SK-N-SH (cell line): Measurements from ENCODE around the gene RAB7A. TPM values are rescaled to one million over a fixed set of nuclear protein-coding genes. Genes with fewer than 3 reads are reported as not detected.

Experiments
- CTCF ChIA-PET: fragments of 300-600, 350-600 bp; formaldehyde crosslinking; extraction: SDS; loops from one replicate; lab custom pipeline; 2021; lab: Yijun Ruan, JAX
- POLR2A ChIA-PET: fragments of 350-600 bp; sonication (Branson Sonifier 250); formaldehyde crosslinking; extraction: SDS; loops from one replicate; lab custom pipeline; 2020; ENCODE audit warnings: antibody characterized with exemption, inconsistent platforms; lab: Yijun Ruan, JAX
- DNase-seq: peaks from one replicate; pipeline ENCODE4 v3.0.0; 2012
- H2AFZ ChIP-seq: fragments of 200-600 bp; sonication (generic); 2 replicates; pipeline ENCODE4 v1.8.1; 2016; ENCODE audit warnings: antibody characterized with exemption, mild to moderate bottlenecking, low read depth
- H3F3A ChIP-seq: fragments of 200-600 bp; sonication (generic); replicated peaks from 2 replicates; pipeline ENCODE3; 2016; ENCODE audit warnings: antibody characterized with exemption, mild to moderate bottlenecking; ENCODE audit not compliant: insufficient read depth
- H3K27ac ChIP-seq, 2 experiments: fragments of 200-500 bp in 1 of 2; fragments of 200-600 bp in 1 of 2; sonication (Bioruptor generic) in 1 of 2; sonication (generic), shearing (Covaris generic) in 1 of 2; 2 replicates each; pipeline versions ENCODE4 v1.5.1 to v1.6.1; 2014 to 2016; ENCODE audit warnings: low read depth in 2 of 2, inconsistent platforms in 1 of 2, low read length in 1 of 2, mild to moderate bottlenecking in 1 of 2, mixed read lengths in 1 of 2
- H3K27me3 ChIP-seq: fragments of 200-600 bp; sonication (generic), shearing (Covaris generic); 2 replicates; pipeline ENCODE4 v1.6.1; 2016; ENCODE audit warnings: mixed run types; ENCODE audit not compliant: insufficient read depth
- H3K36me3 ChIP-seq, 2 experiments: fragments of 200-500 bp in 1 of 2; fragments of 200-600 bp in 1 of 2; sonication (Bioruptor generic) in 1 of 2; sonication (generic) in 1 of 2; replicated peaks in 1 of 2; 2 replicates each; pipeline versions ENCODE3 to v1.5.1; 2014 to 2016; ENCODE audit warnings: low read length in 1 of 2, mild to moderate bottlenecking in 1 of 2; ENCODE audit not compliant: insufficient read depth in 2 of 2, control insufficient read depth in 1 of 2
- H3K4me1 ChIP-seq, 2 experiments: fragments of 200-500 bp in 1 of 2; fragments of 200-600 bp in 1 of 2; sonication (Bioruptor generic) in 1 of 2; sonication (generic), shearing (Covaris generic) in 1 of 2; 2 replicates each; pipeline versions ENCODE4 v1.5.1 to v1.6.1; 2014 to 2016; ENCODE audit warnings: low read depth in 1 of 2, low read length in 1 of 2, mixed run types in 1 of 2; ENCODE audit not compliant: insufficient read depth in 2 of 2, control insufficient read depth in 1 of 2
- H3K4me2 ChIP-seq: fragments of 200-600 bp; sonication (generic), shearing (Covaris generic); 2 replicates; pipeline ENCODE4 v1.6.1; 2017; ENCODE audit warnings: mixed run types
- H3K4me3 ChIP-seq, 2 experiments: fragments of 200-500 bp in 1 of 2; fragments of 200-600 bp in 1 of 2; sonication (Bioruptor generic) in 1 of 2; sonication (generic), shearing (Covaris generic) in 1 of 2; 2 replicates each; pipeline versions ENCODE4 v1.5.1 to v1.8.1; 2014 to 2016; ENCODE audit warnings: low read depth in 2 of 2, inconsistent platforms in 1 of 2, low read length in 1 of 2, mild to moderate bottlenecking in 1 of 2, mixed read lengths in 1 of 2, moderate library complexity in 1 of 2
- H3K79me2 ChIP-seq: fragments of 200-600 bp; sonication (generic); 2 replicates; pipeline ENCODE4 v1.8.1; 2017; ENCODE audit warnings: mild to moderate bottlenecking; ENCODE audit not compliant: insufficient read depth
- H3K9ac ChIP-seq: fragments of 200-600 bp; sonication (generic); 2 replicates; pipeline ENCODE4 v1.6.1; 2017; ENCODE audit warnings: mixed run types
- H3K9me2 ChIP-seq: fragments of 200-600 bp; sonication (generic); 2 replicates; pipeline ENCODE4 v1.6.1; 2017; ENCODE audit warnings: mixed run types
- H3K9me3 ChIP-seq: fragments of 200-600 bp; sonication (generic); 2 replicates; pipeline ENCODE4 v1.6.1; 2017; ENCODE audit warnings: mixed run types, mild to moderate bottlenecking, moderate library complexity
- H4K20me1 ChIP-seq: fragments of 200-600 bp; sonication (generic); 2 replicates; pipeline ENCODE4 v1.6.1; 2017; ENCODE audit warnings: mild to moderate bottlenecking, mixed run types; ENCODE audit not compliant: insufficient read depth
- CHD2 ChIP-seq: fragments of 150-350 bp; IDR thresholded peaks from 2 replicates; pipeline ENCODE4 v1.6.1; 2018; ENCODE audit warnings: low read length; ENCODE audit not compliant: partially characterized antibody
- ELF1 ChIP-seq: IDR thresholded peaks from 2 replicates; pipeline ENCODE4 v1.4.0; 2012
- EP300 ChIP-seq, 2 experiments: IDR thresholded peaks; 2 replicates each; pipeline versions ENCODE4 v1.4.0 to v1.6.1; 2012; ENCODE audit warnings: borderline replicate concordance in 1 of 2, low read depth in 1 of 2, low read length in 1 of 2
- EZH2phosphoT487 ChIP-seq: fragments of 200-600 bp; sonication (generic); IDR thresholded peaks from 2 replicates; pipeline ENCODE4 v1.6.1; 2017; ENCODE audit warnings: low read depth, mixed run types, mild to moderate bottlenecking, antibody characterized with exemption, moderate library complexity, borderline replicate concordance
- FOSL2 ChIP-seq: IDR thresholded peaks from 2 replicates; pipeline ENCODE4 v1.4.0; 2012; ENCODE audit warnings: low read depth, mild to moderate bottlenecking, moderate library complexity, borderline replicate concordance
- GATA2 ChIP-seq: sonication (generic); formaldehyde crosslinking; IDR thresholded peaks from 2 replicates; pipeline ENCODE4 v1.5.0; 2020; ENCODE audit warnings: mild to moderate bottlenecking, missing genetic modification reagents
- JUND ChIP-seq: IDR thresholded peaks from 2 replicates; pipeline ENCODE4 v1.4.0; 2012
- MEF2A ChIP-seq: IDR thresholded peaks from 2 replicates; pipeline ENCODE4 v1.4.0; 2012; ENCODE audit warnings: low read depth, borderline replicate concordance
- NFIC ChIP-seq: IDR thresholded peaks from 2 replicates; pipeline ENCODE4 v1.4.0; 2012; ENCODE audit warnings: borderline replicate concordance
- NRF1 ChIP-seq: IDR thresholded peaks from 2 replicates; pipeline ENCODE4 v1.6.1; 2012; ENCODE audit warnings: low read depth, mild to moderate bottlenecking, low read length
- POLR2AphosphoS5 ChIP-seq: IDR thresholded peaks from 2 replicates; pipeline ENCODE4 v1.6.1; 2012; ENCODE audit warnings: low read depth, low read length
- SMC3 ChIP-seq: IDR thresholded peaks from 2 replicates; pipeline ENCODE4 v1.6.1; 2012; ENCODE audit warnings: low read depth, low read length, improper control_type of control experiment
- TAF1 ChIP-seq: IDR thresholded peaks from 2 replicates; pipeline ENCODE4 v1.6.1; 2012; ENCODE audit warnings: low read depth, mild to moderate bottlenecking, low read length, moderate library complexity, borderline replicate concordance
- TCF12 ChIP-seq: IDR thresholded peaks from 2 replicates; pipeline ENCODE4 v1.4.0; 2012
- TEAD4 ChIP-seq: IDR thresholded peaks from 2 replicates; pipeline ENCODE4 v1.4.0; 2012; ENCODE audit warnings: mild to moderate bottlenecking, borderline replicate concordance; ENCODE audit not compliant: insufficient read depth
- WGBS: methylation state at CpG from one replicate; pipeline ENCODE4 v1.1.6; 2017; ENCODE audit warnings: low lambda C conversion rate; 5-methylcytosine and 5-hydroxymethylcytosine counted together
- polyA plus RNA-seq, 3 experiments: library from polyadenylated mRNA; depleted of rRNA; stranded (reverse); fragments of >200 nt; gene quantifications; 2 replicates each; pipeline ENCODE4 v1.2.3, GENCODE V29; 2012
- TF ChIP-seq, protein P1 (sequence below): fragments of 200-600 bp; sonication (generic); IDR thresholded peaks from 2 replicates; pipeline ENCODE4 v1.6.1; 2017; ENCODE audit warnings: antibody characterized with exemption, mild to moderate bottlenecking, moderate library complexity
- TF ChIP-seq, protein P2 (sequence below): IDR thresholded peaks from 2 replicates; pipeline ENCODE4 v1.4.0; 2012; ENCODE audit warnings: low read depth, borderline replicate concordance
- TF ChIP-seq, protein P3 (sequence below): fragments of 150-350 bp; IDR thresholded peaks from 2 replicates; pipeline ENCODE4 v1.6.1; 2017; ENCODE audit warnings: antibody characterized with exemption, low read length, low read depth, borderline replicate concordance
- TF ChIP-seq, protein P4 (sequence below): IDR thresholded peaks from 2 replicates; pipeline ENCODE4 v1.4.0; 2012; ENCODE audit warnings: low read depth, borderline replicate concordance
- TF ChIP-seq, protein P5 (sequence below): IDR thresholded peaks from 2 replicates; pipeline ENCODE4 v1.6.1; 2012; ENCODE audit warnings: mild to moderate bottlenecking, low read depth, low read length, moderate library complexity

Gene RAB7A
- polyA plus RNA-seq, 1 of the 3 experiments (the other 2 are of a cell fraction): 271 TPM

DNA sequence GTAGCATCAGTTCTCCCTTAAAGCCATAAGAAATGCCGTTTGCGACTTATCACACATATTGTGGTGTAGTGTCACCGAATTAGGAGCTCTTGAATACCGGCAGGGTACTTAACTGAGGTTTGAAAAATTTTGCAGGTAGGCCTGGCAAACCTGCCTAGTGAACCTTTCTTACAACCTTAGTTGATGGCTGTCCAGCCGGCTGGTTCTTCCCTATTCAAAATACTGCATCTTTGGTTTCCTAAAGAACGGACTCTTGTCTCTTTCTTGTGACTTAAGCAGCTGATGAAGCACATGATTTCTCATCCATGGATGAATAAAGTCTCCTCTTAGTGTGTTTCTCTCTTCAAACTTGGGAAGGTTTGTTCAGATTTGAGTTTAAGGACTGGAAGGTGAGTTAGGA is 1.5 kb downstream of the RAB7A start:
- peaks cover 5 to 9% of the 10 kb centered on the region in 2 experiments for H3K4me1 ChIP-seq
- H3F3A ChIP-seq: peaks cover 8% of the 10 kb centered on the region
- H3K9me3 ChIP-seq: no peaks in the 10 kb centered on the region
- no peak overlapping the region for H2AFZ ChIP-seq
- H3K4me3 ChIP-seq: peak overlapping the region; percentile 95 to 97
- no peaks in the 10 kb centered on the region for H3K27me3 ChIP-seq
- peaks cover 73% of the 10 kb centered on the region for H3K79me2 ChIP-seq
- no peak for DNase-seq
- peak overlapping the region; percentile 90 for H3K4me2 ChIP-seq
- ChIA-PET POLR2A (interaction anchor here (0.6 kb wide), 1 partner anchor 46 kb away, joined by 3 read pairs; no protein-coding TSS in a partner anchor), CTCF (interaction anchor here (0.6 to 4.1 kb wide), 5 partner anchors 46 to 243 kb away, joined by 3 to 32 read pairs (median 4); no protein-coding TSS in a partner anchor)
- no peaks in the 10 kb centered on the region for H3K36me3 ChIP-seq
- H4K20me1 ChIP-seq: peaks cover 62% of the 10 kb centered on the region
- H3K9me2 ChIP-seq: no peaks in the 10 kb centered on the region
- no peak for TF ChIP-seq NRF1
- no peak for TF ChIP-seq TCF12
- no peak for TF ChIP-seq JUND
- TF ChIP-seq, protein P1, sequence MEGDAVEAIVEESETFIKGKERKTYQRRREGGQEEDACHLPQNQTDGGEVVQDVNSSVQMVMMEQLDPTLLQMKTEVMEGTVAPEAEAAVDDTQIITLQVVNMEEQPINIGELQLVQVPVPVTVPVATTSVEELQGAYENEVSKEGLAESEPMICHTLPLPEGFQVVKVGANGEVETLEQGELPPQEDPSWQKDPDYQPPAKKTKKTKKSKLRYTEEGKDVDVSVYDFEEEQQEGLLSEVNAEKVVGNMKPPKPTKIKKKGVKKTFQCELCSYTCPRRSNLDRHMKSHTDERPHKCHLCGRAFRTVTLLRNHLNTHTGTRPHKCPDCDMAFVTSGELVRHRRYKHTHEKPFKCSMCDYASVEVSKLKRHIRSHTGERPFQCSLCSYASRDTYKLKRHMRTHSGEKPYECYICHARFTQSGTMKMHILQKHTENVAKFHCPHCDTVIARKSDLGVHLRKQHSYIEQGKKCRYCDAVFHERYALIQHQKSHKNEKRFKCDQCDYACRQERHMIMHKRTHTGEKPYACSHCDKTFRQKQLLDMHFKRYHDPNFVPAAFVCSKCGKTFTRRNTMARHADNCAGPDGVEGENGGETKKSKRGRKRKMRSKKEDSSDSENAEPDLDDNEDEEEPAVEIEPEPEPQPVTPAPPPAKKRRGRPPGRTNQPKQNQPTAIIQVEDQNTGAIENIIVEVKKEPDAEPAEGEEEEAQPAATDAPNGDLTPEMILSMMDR: no peak
- TF ChIP-seq, protein P2, sequence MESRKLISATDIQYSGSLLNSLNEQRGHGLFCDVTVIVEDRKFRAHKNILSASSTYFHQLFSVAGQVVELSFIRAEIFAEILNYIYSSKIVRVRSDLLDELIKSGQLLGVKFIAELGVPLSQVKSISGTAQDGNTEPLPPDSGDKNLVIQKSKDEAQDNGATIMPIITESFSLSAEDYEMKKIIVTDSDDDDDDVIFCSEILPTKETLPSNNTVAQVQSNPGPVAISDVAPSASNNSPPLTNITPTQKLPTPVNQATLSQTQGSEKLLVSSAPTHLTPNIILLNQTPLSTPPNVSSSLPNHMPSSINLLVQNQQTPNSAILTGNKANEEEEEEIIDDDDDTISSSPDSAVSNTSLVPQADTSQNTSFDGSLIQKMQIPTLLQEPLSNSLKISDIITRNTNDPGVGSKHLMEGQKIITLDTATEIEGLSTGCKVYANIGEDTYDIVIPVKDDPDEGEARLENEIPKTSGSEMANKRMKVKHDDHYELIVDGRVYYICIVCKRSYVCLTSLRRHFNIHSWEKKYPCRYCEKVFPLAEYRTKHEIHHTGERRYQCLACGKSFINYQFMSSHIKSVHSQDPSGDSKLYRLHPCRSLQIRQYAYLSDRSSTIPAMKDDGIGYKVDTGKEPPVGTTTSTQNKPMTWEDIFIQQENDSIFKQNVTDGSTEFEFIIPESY: no peak
- no peak for TF ChIP-seq ELF1
- no peak for TF ChIP-seq TAF1
- TF ChIP-seq, protein P3, sequence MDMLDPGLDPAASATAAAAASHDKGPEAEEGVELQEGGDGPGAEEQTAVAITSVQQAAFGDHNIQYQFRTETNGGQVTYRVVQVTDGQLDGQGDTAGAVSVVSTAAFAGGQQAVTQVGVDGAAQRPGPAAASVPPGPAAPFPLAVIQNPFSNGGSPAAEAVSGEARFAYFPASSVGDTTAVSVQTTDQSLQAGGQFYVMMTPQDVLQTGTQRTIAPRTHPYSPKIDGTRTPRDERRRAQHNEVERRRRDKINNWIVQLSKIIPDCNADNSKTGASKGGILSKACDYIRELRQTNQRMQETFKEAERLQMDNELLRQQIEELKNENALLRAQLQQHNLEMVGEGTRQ: no peak
- TF ChIP-seq, protein P4, sequence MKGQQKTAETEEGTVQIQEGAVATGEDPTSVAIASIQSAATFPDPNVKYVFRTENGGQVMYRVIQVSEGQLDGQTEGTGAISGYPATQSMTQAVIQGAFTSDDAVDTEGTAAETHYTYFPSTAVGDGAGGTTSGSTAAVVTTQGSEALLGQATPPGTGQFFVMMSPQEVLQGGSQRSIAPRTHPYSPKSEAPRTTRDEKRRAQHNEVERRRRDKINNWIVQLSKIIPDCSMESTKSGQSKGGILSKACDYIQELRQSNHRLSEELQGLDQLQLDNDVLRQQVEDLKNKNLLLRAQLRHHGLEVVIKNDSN: no peak
- TF ChIP-seq NFIC: no peak
- TF ChIP-seq SMC3: no peak
- TF ChIP-seq CHD2: no peak
- no peak for TF ChIP-seq TEAD4
- TF ChIP-seq EP300 (IDR thresholded peaks at IDR 0.05; ENCODE audit: borderline replicate concordance in 1 of 2, low read depth in 1 of 2, low read length in 1 of 2): no peak
- TF ChIP-seq FOSL2: no peak
- TF ChIP-seq POLR2AphosphoS5: no peak
- no peak for TF ChIP-seq MEF2A
- TF ChIP-seq EZH2phosphoT487: no peak
- no peak for TF ChIP-seq GATA2
- TF ChIP-seq, protein P5, sequence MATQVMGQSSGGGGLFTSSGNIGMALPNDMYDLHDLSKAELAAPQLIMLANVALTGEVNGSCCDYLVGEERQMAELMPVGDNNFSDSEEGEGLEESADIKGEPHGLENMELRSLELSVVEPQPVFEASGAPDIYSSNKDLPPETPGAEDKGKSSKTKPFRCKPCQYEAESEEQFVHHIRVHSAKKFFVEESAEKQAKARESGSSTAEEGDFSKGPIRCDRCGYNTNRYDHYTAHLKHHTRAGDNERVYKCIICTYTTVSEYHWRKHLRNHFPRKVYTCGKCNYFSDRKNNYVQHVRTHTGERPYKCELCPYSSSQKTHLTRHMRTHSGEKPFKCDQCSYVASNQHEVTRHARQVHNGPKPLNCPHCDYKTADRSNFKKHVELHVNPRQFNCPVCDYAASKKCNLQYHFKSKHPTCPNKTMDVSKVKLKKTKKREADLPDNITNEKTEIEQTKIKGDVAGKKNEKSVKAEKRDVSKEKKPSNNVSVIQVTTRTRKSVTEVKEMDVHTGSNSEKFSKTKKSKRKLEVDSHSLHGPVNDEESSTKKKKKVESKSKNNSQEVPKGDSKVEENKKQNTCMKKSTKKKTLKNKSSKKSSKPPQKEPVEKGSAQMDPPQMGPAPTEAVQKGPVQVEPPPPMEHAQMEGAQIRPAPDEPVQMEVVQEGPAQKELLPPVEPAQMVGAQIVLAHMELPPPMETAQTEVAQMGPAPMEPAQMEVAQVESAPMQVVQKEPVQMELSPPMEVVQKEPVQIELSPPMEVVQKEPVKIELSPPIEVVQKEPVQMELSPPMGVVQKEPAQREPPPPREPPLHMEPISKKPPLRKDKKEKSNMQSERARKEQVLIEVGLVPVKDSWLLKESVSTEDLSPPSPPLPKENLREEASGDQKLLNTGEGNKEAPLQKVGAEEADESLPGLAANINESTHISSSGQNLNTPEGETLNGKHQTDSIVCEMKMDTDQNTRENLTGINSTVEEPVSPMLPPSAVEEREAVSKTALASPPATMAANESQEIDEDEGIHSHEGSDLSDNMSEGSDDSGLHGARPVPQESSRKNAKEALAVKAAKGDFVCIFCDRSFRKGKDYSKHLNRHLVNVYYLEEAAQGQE: no peak
- peak overlapping the region in 1 of 2 experiments; percentile 90; a peak in 1 of 4 replicates for H3K27ac ChIP-seq
- peak overlapping the region; percentile 92; the same call in 1 of the 2 replicates for H3K9ac ChIP-seq
- WGBS: 17% methylated on average over 6 of the region's 6 CpGs
